GM12878 (cell line): ENCODE measurements around the gene SPOCK1. TPM values are rescaled to one million over a fixed set of nuclear protein-coding genes. Genes with fewer than 3 reads are reported as not detected.

Experiments
- ATAC-seq: fragments of 200-7000 bp; cut with Tn5 transposase; 3 replicates; pipeline ENCODE4 v1.9.1; 2020; ENCODE audit warnings: mild to moderate bottlenecking, moderate library complexity
- BruUV-seq: library from RNA; stranded (reverse); fragments of 400-500 nt; replicated peaks from 2 replicates; lab custom pipeline; 2021; lab: Mats Ljungman, UMichigan
- CTCF ChIA-PET: fragments of 300-600 bp; sonication (Branson Sonifier 250); formaldehyde crosslinking; extraction: SDS; loops from one replicate; lab custom pipeline; 2021; ENCODE audit warnings: inconsistent platforms; lab: Yijun Ruan, JAX
- POLR2A ChIA-PET: fragments of 350-600 bp; formaldehyde crosslinking; extraction: SDS; loops from one replicate; lab custom pipeline; 2021; ENCODE audit warnings: inconsistent platforms; lab: Charles Lee
- RAD21 ChIA-PET: fragments of 300-600 bp; sonication (Branson Sonifier 250); formaldehyde crosslinking; loops from one replicate; lab custom pipeline; 2023; ENCODE audit warnings: antibody characterized with exemption; ENCODE audit not compliant: unreplicated experiment; lab: Charles Lee
- SMC1A ChIA-PET: fragments of 300-600 bp; sonication (Branson Sonifier 250); formaldehyde crosslinking; loops from one replicate; lab custom pipeline; 2023; ENCODE audit not compliant: unreplicated experiment, uncharacterized antibody; lab: Charles Lee
- DNase-seq: peaks from one replicate; pipeline ENCODE4 v3.0.0-alpha.2; 2011; ENCODE audit warnings: low read depth, low spot score
- FAIRE-seq: peaks from 3 replicates; lab custom pipeline; 2011; peaks lifted over from hg19 to GRCh38; lab: Jason Lieb, UNC
- H2AFZ ChIP-seq: 2 replicates; pipeline ENCODE4 v1.6.0; 2011; ENCODE audit warnings: low read depth, low read length, control low read depth; ENCODE audit not compliant: control insufficient read depth
- H3K27ac ChIP-seq: 2 replicates; pipeline ENCODE4 v1.5.1; 2011; ENCODE audit warnings: control low read depth; ENCODE audit not compliant: control insufficient read depth, insufficient read depth
- H3K27me3 ChIP-seq, 2 experiments: replicated peaks in 1 of 2; 2 replicates each; pipeline versions ENCODE4 v1.6.0 to v1.6.1; 2011; ENCODE audit warnings: low read length in 1 of 2; ENCODE audit not compliant: control insufficient read depth in 2 of 2, insufficient read depth in 2 of 2
- H3K36me3 ChIP-seq, 2 experiments: 2 replicates each; pipeline ENCODE4 v1.5.1; 2011; ENCODE audit warnings: low read length in 1 of 2; ENCODE audit not compliant: control insufficient read depth in 2 of 2, insufficient read depth in 2 of 2
- H3K4me1 ChIP-seq: 2 replicates; pipeline ENCODE4 v1.6.1; 2011; ENCODE audit warnings: mild to moderate bottlenecking, low read length, moderate library complexity, mixed read lengths; ENCODE audit not compliant: control insufficient read depth, insufficient read depth
- H3K4me2 ChIP-seq: 2 replicates; pipeline ENCODE4 v1.6.0; 2011; ENCODE audit warnings: control low read depth; ENCODE audit not compliant: control insufficient read depth, insufficient read depth
- H3K4me3 ChIP-seq: fragments of 200-600 bp; sonication (generic); 2 replicates; pipeline ENCODE4 v1.5.1; 2016
- H3K79me2 ChIP-seq: 2 replicates; pipeline ENCODE4 v1.6.0; 2011; ENCODE audit warnings: low read length; ENCODE audit not compliant: control insufficient read depth, insufficient read depth
- H3K9ac ChIP-seq: 2 replicates; pipeline ENCODE4 v1.8.0; 2011; ENCODE audit warnings: low read length, control low read depth, mixed read lengths; ENCODE audit not compliant: control insufficient read depth, insufficient read depth
- H3K9me3 ChIP-seq: replicated peaks from 3 replicates; pipeline ENCODE4 v1.5.1; 2011; ENCODE audit warnings: mild to moderate bottlenecking, low read length; ENCODE audit not compliant: control insufficient read depth, insufficient read depth
- H4K20me1 ChIP-seq: 2 replicates; pipeline ENCODE4 v1.6.0; 2011; ENCODE audit not compliant: control insufficient read depth, insufficient read depth
- ASH2L ChIP-seq: fragments of 300-600, 200-600 bp; sonication (generic); IDR thresholded peaks from 2 replicates; pipeline ENCODE4 v1.6.1; 2017; ENCODE audit warnings: low read depth, mild to moderate bottlenecking, borderline replicate concordance
- CREM ChIP-seq: IDR thresholded peaks from 2 replicates; pipeline ENCODE4 v1.6.1; 2014; ENCODE audit warnings: antibody characterized with exemption, low read depth
- DPF2 ChIP-seq: fragments of 450-650 bp; IDR thresholded peaks from 2 replicates; pipeline ENCODE4 v1.6.1; 2017; ENCODE audit warnings: mild to moderate bottlenecking
- HDAC6 ChIP-seq: fragments of 200-600 bp; sonication (generic); IDR thresholded peaks from one replicate; pipeline ENCODE4 v1.8.0; 2017; ENCODE audit warnings: antibody characterized with exemption; ENCODE audit not compliant: unreplicated experiment
- NFXL1 ChIP-seq: fragments of 450-650 bp; IDR thresholded peaks from 2 replicates; pipeline ENCODE4 v1.6.1; 2017; ENCODE audit warnings: antibody characterized with exemption, mild to moderate bottlenecking, borderline replicate concordance
- NR2F1 ChIP-seq: fragments of 450-650 bp; conservative IDR thresholded peaks from 2 replicates; pipeline ENCODE4 v1.6.1; 2017; ENCODE audit warnings: mild to moderate bottlenecking
- RB1 ChIP-seq: fragments of 450-650 bp; formaldehyde crosslinking; IDR thresholded peaks from 2 replicates; pipeline ENCODE4 v1.6.1; 2017; ENCODE audit warnings: mild to moderate bottlenecking, borderline replicate concordance
- ZNF217 ChIP-seq: fragments of 450-650 bp; IDR thresholded peaks from 2 replicates; pipeline ENCODE4 v1.6.1; 2017; ENCODE audit warnings: antibody characterized with exemption, mild to moderate bottlenecking
- WGBS: methylation state at CpG from one replicate; pipeline ENCODE4 v1.1.6; 2016; ENCODE audit warnings: low lambda C conversion rate; ENCODE audit not compliant: insufficient replicate concordance, insufficient coverage; ENCODE audit errors: missing lambda C conversion rate; 5-methylcytosine and 5-hydroxymethylcytosine counted together
- in situ Hi-C: fragments of 300-500 bp; cut with MboI; formaldehyde crosslinking; loops from 9 replicates; pipeline ENCODE4 v1.14.3; 2018; ENCODE audit warnings: mixed read lengths
- intact Hi-C: fragments of 100-400 bp; cut with micrococcal nuclease; formaldehyde crosslinking; loops from one replicate; pipeline ENCODE4 v1.14.2; 2022; ENCODE audit not compliant: unreplicated experiment
- polyA plus RNA-seq, 11 experiments: library from polyadenylated mRNA; depleted of rRNA in 4 of 11; unstranded in 6 of 11; stranded (reverse) in 5 of 11; fragments of >200 nt; fragmentation: Nextera tagmentation in 4 of 11; fragmentation: Illumina TruSeq in 1 of 11; extraction: Ambion mirVana in 4 of 11; extraction: Trizol in 1 of 11; gene quantifications; 1 replicate in 1 of 11; 2 replicates in 10 of 11; pipeline versions ENCODE4 v1.2.1 to v1.2.3, GENCODE V29; 2011 to 2016; ENCODE audit warnings: inconsistent platforms in 2 of 11, missing spikeins in 2 of 11, low read depth in 1 of 11
- total RNA-seq, 4 experiments: library from RNA; depleted of rRNA in 3 of 4; stranded (reverse); fragments of >200 nt in 3 of 4; fragmentation: Illumina TruSeq in 1 of 4; extraction: Trizol in 1 of 4; gene quantifications; 2 replicates each; pipeline versions ENCODE4 v1.2.1 to v1.2.3, GENCODE V29; 2013 to 2021
- TF ChIP-seq, protein P1 (sequence below): fragments of 450-650 bp; formaldehyde crosslinking; IDR thresholded peaks from 2 replicates; pipeline ENCODE4 v1.4.0; 2022; ENCODE audit warnings: mild to moderate bottlenecking, moderate library complexity

The SPOCK1 gene
- total and polyA plus RNA-seq, 10 of the 15 experiments (the other 5 are each of a cell fraction or from before 2014, with no cell fraction given), result 0.06 to 0.68 (median 0.25) TPM; not detected in 3

DNA sequence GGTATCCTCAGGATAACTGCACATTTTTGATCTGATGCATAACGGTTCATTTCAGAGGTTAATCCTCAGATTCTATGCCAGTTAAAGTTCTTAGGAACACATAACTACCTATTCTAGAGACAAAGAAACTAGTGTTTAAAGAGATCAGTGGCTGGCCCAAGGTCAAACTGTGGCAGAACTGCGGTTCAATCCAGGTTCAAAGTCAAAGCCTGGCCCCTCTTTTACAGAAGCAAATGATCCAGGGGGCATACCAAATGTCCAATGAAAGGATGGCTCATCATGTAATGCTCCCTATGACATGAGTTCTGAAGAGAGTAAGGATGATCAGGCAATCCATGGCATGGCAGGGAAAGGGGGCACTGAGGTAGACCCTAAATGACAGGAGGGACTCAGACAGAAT, 283.3 kb downstream of the SPOCK1 start:
- WGBS, result 6% methylated on average over 2 of the region's 2 CpGs
- POLR2A ChIA-PET, result no interaction called here
- DNase-seq, result no peak
- H3K36me3 ChIP-seq, result no peaks in the 10 kb centered on the region
- no peak overlapping the region for H3K4me2 ChIP-seq
- H3K27ac ChIP-seq, result no peak overlapping the region
- no TSS peak for BruUV-seq
- no peak overlapping the region for H2AFZ ChIP-seq
- H3K9ac ChIP-seq, result no peak overlapping the region
- intact Hi-C loops, result no loop called here
- in situ Hi-C loops, result no loop called here
- ATAC-seq, result no peak
- H3K79me2 ChIP-seq, result no peaks in the 10 kb centered on the region
- no peaks in the 10 kb centered on the region; a peak in 1 of 4 replicates for H3K27me3 ChIP-seq
- CTCF ChIA-PET, result interaction anchor here (1.5 kb wide), 1 partner anchor 129 kb away, joined by 3 read pairs; no protein-coding TSS in a partner anchor
- H3K9me3 ChIP-seq, result no peaks in the 10 kb centered on the region
- FAIRE-seq, result no peak
- SMC1A ChIA-PET, result no interaction called here
- RAD21 ChIA-PET, result no interaction called here
- H3K4me1 ChIP-seq, result no peaks in the 10 kb centered on the region
- H3K4me3 ChIP-seq, result no peak overlapping the region
- H4K20me1 ChIP-seq, result no peaks in the 10 kb centered on the region
- TF ChIP-seq, protein P1, sequence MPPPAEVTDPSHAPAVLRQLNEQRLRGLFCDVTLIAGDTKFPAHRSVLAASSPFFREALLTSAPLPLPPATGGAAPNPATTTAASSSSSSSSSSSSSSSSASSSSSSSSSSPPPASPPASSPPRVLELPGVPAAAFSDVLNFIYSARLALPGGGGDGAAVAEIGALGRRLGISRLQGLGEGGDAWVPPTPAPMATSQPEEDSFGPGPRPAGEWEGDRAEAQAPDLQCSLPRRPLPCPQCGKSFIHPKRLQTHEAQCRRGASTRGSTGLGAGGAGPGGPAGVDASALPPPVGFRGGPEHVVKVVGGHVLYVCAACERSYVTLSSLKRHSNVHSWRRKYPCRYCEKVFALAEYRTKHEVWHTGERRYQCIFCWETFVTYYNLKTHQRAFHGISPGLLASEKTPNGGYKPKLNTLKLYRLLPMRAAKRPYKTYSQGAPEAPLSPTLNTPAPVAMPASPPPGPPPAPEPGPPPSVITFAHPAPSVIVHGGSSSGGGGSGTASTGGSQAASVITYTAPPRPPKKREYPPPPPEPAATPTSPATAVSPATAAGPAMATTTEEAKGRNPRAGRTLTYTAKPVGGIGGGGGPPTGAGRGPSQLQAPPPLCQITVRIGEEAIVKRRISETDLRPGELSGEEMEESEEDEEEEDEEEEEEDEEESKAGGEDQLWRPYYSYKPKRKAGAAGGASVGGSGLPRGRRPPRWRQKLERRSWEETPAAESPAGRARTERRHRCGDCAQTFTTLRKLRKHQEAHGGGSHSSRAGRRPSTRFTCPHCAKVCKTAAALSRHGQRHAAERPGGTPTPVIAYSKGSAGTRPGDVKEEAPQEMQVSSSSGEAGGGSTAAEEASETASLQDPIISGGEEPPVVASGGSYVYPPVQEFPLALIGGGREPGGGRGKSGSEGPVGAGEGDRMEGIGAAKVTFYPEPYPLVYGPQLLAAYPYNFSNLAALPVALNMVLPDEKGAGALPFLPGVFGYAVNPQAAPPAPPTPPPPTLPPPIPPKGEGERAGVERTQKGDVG (CRISPR knock-in tag), result no peak
- TF ChIP-seq ZNF217 (no peak), NR2F1 (no peak), CREM (no peak), RB1 (no peak), DPF2 (no peak), ASH2L (no peak), NFXL1 (no peak), HDAC6 (no peak)
